Right lobe of liver (tissue), 6 donors: Measurements from ENCODE around the gene TTC7B. TPM values are rescaled to one million over a fixed set of nuclear protein-coding genes. Genes with fewer than 3 reads are reported as not detected.

Experiments
- ATAC-seq, 4 donors: fragments of 200-7000 bp; cut with Tn5 transposase; one replicate each; pipeline ENCODE4 v1.9.1; 2020; ENCODE audit warnings: mild to moderate bottlenecking in 4 of 4, moderate library complexity in 4 of 4
- DNase-seq, 3 donors: peaks; one replicate each; pipeline ENCODE4 v3.0.0-alpha.2; 2020
- H3K27ac ChIP-seq, 3 donors: fragments of 200-600 bp; one replicate each; pipeline ENCODE4 v1.8.0; 2022
- H3K27me3 ChIP-seq, 2 donors: fragments of 200-600 bp; one replicate each; pipeline ENCODE4 v1.8.0; 2022
- H3K36me3 ChIP-seq, 4 donors: fragments of 200-600 bp; sonication (generic) in 1 of 4; one replicate each; pipeline versions ENCODE4 v1.5.1 to v1.8.0; 2017 to 2022; ENCODE audit warnings: control low read depth in 1 of 4
- H3K4me1 ChIP-seq, 4 donors: fragments of 200-600 bp; sonication (generic) in 1 of 4; one replicate each; pipeline versions ENCODE4 v1.5.1 to v1.8.0; 2017 to 2022; ENCODE audit warnings: control low read depth in 1 of 4
- H3K4me3 ChIP-seq, 3 donors: fragments of 200-600 bp; one replicate each; pipeline ENCODE4 v1.8.0; 2022
- H3K9me3 ChIP-seq, 4 donors: fragments of 200-600 bp; sonication (generic) in 1 of 4; one replicate each; pipeline versions ENCODE4 v1.5.1 to v1.8.0; 2017 to 2022; ENCODE audit warnings: control low read depth in 1 of 4
- POLR2A ChIP-seq: fragments of 450-650 bp; IDR thresholded peaks from one replicate; pipeline ENCODE4 v1.6.1; 2017; ENCODE audit warnings: antibody characterized with exemption, mild to moderate bottlenecking
- WGBS: methylation state at CpG from one replicate; pipeline ENCODE4 v1.1.6; 2018; ENCODE audit warnings: low coverage, low lambda C conversion rate; ENCODE audit not compliant: insufficient coverage; ENCODE audit errors: missing lambda C conversion rate; 5-methylcytosine and 5-hydroxymethylcytosine counted together
- intact Hi-C, 2 donors: fragments of 100-400 bp; cut with DNase I; formaldehyde crosslinking; loops; one replicate each; pipeline versions ENCODE4 v1.11.2 to v1.14.1; 2022
- total RNA-seq, 6 experiments: library from RNA; depleted of rRNA in 2 of 6; stranded (reverse); fragments of >200 nt in 2 of 6; fragmentation: NEBNext Ultra II Directional in 3 of 6; extraction: Animal tissue kit (Norgen Biotek cat#: 25700) in 3 of 6; gene quantifications; one replicate each; pipeline versions ENCODE4 v1.1.0 to v1.2.4, GENCODE V29; 2016 to 2023
- TF ChIP-seq, protein P1 (sequence below), 4 donors: fragments of 200-600 bp in 3 of 4; fragments of 450-650 bp in 1 of 4; IDR thresholded peaks; one replicate each; pipeline versions ENCODE4 v1.5.1 to v1.8.0; 2016 to 2022; ENCODE audit warnings: antibody characterized with exemption in 4 of 4, mild to moderate bottlenecking in 2 of 4
- donor health status: DM: no; HTN: yes; CAD: no.
- donor health status: DM: no; HTN: no; CAD: no.
- donor health status: DM: no; HTN: no; CAD: no.
- donor health status: DM: no; HTN: yes; CAD: no.
- donor health status: DM: no; HTN: yes; CAD: no.

Gene TTC7B
- total RNA-seq, 6 experiments from 2014 or later: 18.4 to 56.1 (median 37.5) TPM

DNA sequence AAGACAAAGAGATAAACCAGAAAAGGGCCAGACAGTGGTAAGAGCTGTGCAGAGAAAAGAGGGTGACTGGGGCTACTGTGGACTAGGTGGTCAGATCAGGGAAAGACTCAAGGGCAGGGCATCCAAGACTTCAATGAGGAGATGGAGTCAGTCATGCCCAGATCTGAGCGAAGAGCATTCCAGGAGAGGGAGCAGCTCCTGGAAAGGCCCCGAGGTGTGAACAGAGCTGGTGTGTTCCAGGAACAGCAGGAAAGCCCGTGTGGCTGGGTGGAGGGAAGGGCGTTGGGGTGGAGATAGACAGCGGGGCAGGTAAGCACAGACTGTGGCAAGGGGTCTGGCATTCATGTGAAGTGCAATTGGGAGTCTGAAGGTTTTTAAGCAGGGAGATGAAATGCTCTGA is 16.8 kb downstream of the TTC7B start:
- no peak for TF ChIP-seq POLR2A
- TF ChIP-seq, protein P1, sequence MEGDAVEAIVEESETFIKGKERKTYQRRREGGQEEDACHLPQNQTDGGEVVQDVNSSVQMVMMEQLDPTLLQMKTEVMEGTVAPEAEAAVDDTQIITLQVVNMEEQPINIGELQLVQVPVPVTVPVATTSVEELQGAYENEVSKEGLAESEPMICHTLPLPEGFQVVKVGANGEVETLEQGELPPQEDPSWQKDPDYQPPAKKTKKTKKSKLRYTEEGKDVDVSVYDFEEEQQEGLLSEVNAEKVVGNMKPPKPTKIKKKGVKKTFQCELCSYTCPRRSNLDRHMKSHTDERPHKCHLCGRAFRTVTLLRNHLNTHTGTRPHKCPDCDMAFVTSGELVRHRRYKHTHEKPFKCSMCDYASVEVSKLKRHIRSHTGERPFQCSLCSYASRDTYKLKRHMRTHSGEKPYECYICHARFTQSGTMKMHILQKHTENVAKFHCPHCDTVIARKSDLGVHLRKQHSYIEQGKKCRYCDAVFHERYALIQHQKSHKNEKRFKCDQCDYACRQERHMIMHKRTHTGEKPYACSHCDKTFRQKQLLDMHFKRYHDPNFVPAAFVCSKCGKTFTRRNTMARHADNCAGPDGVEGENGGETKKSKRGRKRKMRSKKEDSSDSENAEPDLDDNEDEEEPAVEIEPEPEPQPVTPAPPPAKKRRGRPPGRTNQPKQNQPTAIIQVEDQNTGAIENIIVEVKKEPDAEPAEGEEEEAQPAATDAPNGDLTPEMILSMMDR (IDR thresholded peaks at IDR 0.05): no peak
- Histone ChIP-seq H3K36me3 (no peaks in the 10 kb centered on the region), H3K4me1 (no peaks in the 10 kb centered on the region), H3K9me3 (no peaks in the 10 kb centered on the region), H3K4me3 (no peak overlapping the region), H3K27me3 (no peaks in the 10 kb centered on the region), H3K27ac (no peak overlapping the region)
- DNase-seq (no peak), ATAC-seq (no peak)
- intact Hi-C loops: no loop called here
- 90% methylated on average over 5 of the region's 5 CpGs for WGBS

DNA sequence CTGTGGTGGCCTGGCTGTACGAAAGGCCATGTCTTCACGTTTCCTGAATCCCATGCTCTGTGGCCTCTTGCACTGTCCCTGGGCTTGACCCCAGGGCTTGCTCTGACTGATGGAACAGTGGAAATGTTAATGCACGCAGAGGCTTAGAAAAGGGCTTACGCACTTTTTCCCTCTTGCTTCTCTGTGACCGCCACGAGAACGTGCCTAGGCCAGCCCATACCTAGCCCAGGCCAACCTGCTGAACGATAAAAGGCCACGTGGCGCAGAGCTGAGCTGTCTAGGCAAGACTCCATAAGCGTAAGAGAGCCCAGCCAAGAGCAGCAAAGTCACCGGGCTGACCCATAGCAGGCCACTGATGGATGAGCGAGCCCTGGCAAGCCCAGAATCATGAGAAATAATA is 18.3 kb downstream of the TTC7B start:
- peak in 1 of 4 donors; percentile 33 for ATAC-seq
- no peak overlapping the region for H3K27ac ChIP-seq
- no peaks in the 10 kb centered on the region for H3K36me3 ChIP-seq
- whole genome bisulfite sequencing: 68% methylated on average over 4 of the region's 13 CpGs
- no peak for DNase-seq
- no peaks in the 10 kb centered on the region for H3K9me3 ChIP-seq
- no peak overlapping the region for H3K4me3 ChIP-seq
- intact Hi-C loops: no loop called here
- H3K27me3 ChIP-seq: no peaks in the 10 kb centered on the region
- no peaks in the 10 kb centered on the region for H3K4me1 ChIP-seq
- TF ChIP-seq POLR2A: no peak

- 50% methylated on average over 1 of the region's 3 CpGs for WGBS
- TF ChIP-seq POLR2A: no peak
- TF ChIP-seq, protein P1 (IDR thresholded peaks at IDR 0.05): no peak
- Histone ChIP-seq H3K36me3 (no peaks in the 10 kb centered on the region), H3K27me3 (no peaks in the 10 kb centered on the region), H3K9me3 (no peaks in the 10 kb centered on the region), H3K4me1 (no peaks in the 10 kb centered on the region), H3K4me3 (no peak overlapping the region), H3K27ac (no peak overlapping the region)
- DNase-seq (no peak), ATAC-seq (peak; percentile 23 to 43 (median 35))
- intact Hi-C loops: no loop called here
These were observed 18.8 kb downstream of the TTC7B start for GRCh38 chr14:90797451-90797850.

- intact Hi-C loops: no loop called here
- Histone ChIP-seq H3K27ac (no peak overlapping the region), H3K9me3 (no peaks in the 10 kb centered on the region), H3K4me3 (no peak overlapping the region), H3K27me3 (no peaks in the 10 kb centered on the region), H3K36me3 (no peaks in the 10 kb centered on the region), H3K4me1 (no peaks in the 10 kb centered on the region)
- WGBS: no CpG with 5 or more reads among the region's 2 CpGs
- ATAC-seq: peak; percentile 46 to 73 (median 57)
- TF ChIP-seq POLR2A: no peak
- TF ChIP-seq, protein P1 (IDR thresholded peaks at IDR 0.05): no peak
- DNase-seq: peak in 1 of 3 donors; percentile 56
These were observed 19.9 kb downstream of the TTC7B start for GRCh38 chr14:90796329-90796728.

- Histone ChIP-seq H3K4me1 (no peaks in the 10 kb centered on the region), H3K27ac (no peak overlapping the region), H3K9me3 (no peaks in the 10 kb centered on the region), H3K36me3 (no peaks in the 10 kb centered on the region), H3K27me3 (no peaks in the 10 kb centered on the region), H3K4me3 (no peak overlapping the region)
- TF ChIP-seq, protein P1 (IDR thresholded peaks at IDR 0.05): no peak
- intact Hi-C loops: no loop called here
- DNase-seq (no peak), ATAC-seq (peak; percentile 29 to 67 (median 40))
- 95% methylated on average over 5 of the region's 8 CpGs for WGBS
These were observed 20.5 kb downstream of the TTC7B start for GRCh38 chr14:90795744-90796143.
